ENCODE results near the gene DNAJC1.
"Not testable (repeated sequence)": the region's sequence is repeated elsewhere in the genome, so short reads cannot be mapped to it uniquely, and the experiment has no call there.

DNAJC1 gene

GRCh38 chr10:22003177-22003963 lies at the start of gene DNAJC1:
Gene DNAJC1, minus strand, starts transcription at chr10:22003730. Its CDS starts 296 bp downstream, at chr10:22003434.
- peak; percentile 94 for DNase-seq (ENCODE audit: low spot score)

GRCh38 chr10:22053048-22053447 lies 49.5 kb upstream of the DNAJC1 start:
- DNase-seq (ENCODE audit: low spot score) = no peak

DNA sequence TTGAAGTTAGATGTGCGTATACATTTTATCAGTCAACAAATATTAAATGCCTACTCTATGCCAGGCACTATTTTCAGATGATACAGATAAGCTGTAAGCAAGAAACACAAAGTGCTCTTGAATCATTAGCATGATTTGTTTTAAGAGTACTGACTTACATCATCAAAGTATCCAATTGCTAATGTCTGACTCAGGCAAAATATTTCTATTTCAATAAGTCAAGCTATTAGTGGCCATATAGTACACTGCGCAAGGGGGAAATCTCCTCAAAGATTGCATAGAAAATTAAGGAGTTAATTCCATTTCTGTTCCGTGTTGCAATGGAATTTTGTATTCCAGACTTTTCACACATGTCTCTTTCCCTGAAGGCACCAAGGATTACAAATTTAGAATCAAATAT lies 46.1 kb upstream of the DNAJC1 start:
- DNase-seq (ENCODE audit: low spot score) = no peak

GRCh38 chr10:22047812-22048211 lies 44.3 kb upstream of the DNAJC1 start:
- DNase-seq (ENCODE audit: low spot score) = no peak

- DNase-seq (ENCODE audit: low spot score) = no peak
Observed at GRCh38 chr10:22043327-22043633, 39.8 kb upstream of the DNAJC1 start.

- no peak for DNase-seq (ENCODE audit: low spot score)
Observed at GRCh38 chr10:22042557-22043326, 39.2 kb upstream of the DNAJC1 start.

DNA sequence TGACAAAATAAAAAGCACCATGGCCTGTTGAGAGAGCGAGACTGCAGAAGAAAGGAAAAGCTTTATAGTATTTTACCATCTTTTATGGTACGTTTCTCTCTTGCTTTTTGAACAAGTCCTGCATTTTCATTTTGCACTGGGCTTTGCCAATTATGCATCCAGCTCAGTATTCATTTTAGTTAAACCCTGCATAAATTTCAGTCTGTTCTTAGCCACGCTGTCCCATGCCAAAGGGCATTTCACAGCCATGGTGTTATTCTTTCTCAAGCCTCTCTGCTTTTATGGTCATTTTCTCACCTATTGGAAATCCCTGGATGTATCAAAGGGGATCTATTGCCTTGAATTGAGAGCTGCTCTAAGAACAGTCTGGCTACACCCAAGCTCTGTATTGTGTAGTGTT lies 30.8 kb upstream of the DNAJC1 start:
- no peak for DNase-seq (ENCODE audit: low spot score)

DNA sequence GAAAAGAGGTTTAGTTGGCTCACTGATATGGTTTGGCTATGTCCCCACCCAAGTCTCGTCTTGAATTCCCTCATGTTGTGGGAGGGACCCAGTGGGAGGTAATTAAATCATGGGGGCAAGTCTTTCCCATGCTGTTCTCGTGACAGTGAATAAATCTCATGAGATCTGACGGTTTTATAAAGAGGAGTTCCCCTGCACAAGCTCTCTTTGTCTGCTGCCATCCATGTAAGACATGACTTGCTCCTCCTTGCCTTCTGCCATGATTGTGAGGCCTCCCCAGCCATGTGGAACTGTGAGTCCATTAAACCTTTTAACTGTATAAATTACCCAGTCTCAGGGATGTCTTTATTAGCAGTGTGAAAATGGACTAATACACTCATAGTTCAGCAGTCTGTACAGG lies 28.7 kb upstream of the DNAJC1 start:
- DNase-seq (ENCODE audit: low spot score) = not testable (repeated sequence)

GRCh38 chr10:22030421-22030820 lies 26.9 kb upstream of the DNAJC1 start:
- no peak for DNase-seq (ENCODE audit: low spot score)

- DNase-seq (ENCODE audit: low spot score) = no peak
Observed at GRCh38 chr10:22029445-22030236, 26.1 kb upstream of the DNAJC1 start.

- DNase-seq (ENCODE audit: low spot score) = no peak
Observed at GRCh38 chr10:22027364-22028238, 24.1 kb upstream of the DNAJC1 start.

DNA sequence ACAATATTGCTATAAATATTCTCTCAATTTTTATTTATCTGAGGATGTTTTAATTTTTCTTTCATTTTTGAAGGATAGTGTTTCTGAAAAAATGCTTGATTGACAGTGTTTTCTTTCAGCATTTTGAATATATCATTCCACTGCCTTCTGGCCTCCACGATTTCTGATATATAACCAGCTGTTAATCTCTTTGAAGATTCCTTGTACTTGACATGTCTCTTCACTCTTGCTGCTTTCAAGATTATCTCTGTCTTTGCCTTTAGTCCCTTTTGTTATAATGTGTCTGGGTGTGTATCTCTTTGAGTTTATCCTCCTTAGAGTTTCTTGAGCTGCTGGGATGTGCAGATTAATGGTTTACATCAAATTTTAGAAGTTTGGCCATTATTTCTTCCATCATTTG lies 22.8 kb upstream of the DNAJC1 start:
- no peak for DNase-seq (ENCODE audit: low spot score)

DNA sequence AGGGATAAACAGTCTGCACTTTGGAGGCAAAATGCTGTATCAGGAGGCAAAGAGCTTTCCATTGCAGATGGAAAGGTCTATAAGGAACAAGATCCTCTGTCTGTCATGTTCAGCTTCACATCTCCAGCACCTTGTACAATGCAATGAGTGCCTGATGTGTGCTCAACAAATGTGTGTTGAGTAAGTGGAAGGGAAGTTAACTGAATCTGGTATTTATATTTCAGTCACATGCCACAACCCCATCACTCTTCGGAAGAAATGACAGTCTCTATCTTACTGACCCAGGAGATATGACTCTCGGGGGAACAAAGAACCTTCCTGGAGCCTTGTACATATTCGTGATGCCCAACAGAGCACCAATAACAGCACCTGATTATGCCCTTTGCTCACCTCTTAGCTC lies 20.0 kb upstream of the DNAJC1 start:
- DNase-seq (ENCODE audit: low spot score) = no peak

GRCh38 chr10:22022257-22023032 lies 18.9 kb upstream of the DNAJC1 start:
- peak; percentile 3 for DNase-seq (ENCODE audit: low spot score)

- not testable (repeated sequence) for DNase-seq (ENCODE audit: low spot score)
Observed at GRCh38 chr10:22021144-22021543, 17.6 kb upstream of the DNAJC1 start.

GRCh38 chr10:22017283-22018020 lies 13.9 kb upstream of the DNAJC1 start:
- DNase-seq (ENCODE audit: low spot score) = no peak

DNA sequence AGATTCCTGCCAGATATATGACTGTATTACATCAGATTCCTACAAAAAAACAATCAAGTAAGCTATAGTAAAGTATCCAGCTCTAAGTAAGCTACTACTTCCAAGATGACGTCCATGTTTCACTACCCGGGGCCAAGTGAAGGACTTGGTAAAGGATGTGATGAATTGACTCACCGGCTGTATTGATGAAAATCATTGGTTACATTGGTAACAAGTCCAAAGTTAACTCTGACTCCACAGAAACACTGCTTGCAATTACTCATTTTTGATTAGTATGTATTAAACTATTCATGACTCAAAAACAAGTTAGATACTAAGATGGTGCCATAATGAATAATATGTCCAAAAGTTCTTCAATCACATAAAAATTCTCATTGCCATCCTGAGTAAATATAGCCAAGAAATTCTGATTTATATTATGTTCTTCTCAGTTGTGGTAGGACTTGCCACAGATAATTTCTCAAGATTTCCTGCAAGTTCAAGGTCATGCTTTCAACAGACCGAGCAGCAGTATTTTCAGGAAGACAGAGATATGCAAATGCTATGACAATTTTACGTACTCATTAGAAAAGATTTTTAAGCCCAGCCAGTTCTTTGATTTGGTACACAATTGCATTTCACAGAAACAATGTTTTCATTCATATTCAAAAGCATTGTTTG lies 12.6 kb upstream of the DNAJC1 start:
- no peak for DNase-seq (ENCODE audit: low spot score)

DNA sequence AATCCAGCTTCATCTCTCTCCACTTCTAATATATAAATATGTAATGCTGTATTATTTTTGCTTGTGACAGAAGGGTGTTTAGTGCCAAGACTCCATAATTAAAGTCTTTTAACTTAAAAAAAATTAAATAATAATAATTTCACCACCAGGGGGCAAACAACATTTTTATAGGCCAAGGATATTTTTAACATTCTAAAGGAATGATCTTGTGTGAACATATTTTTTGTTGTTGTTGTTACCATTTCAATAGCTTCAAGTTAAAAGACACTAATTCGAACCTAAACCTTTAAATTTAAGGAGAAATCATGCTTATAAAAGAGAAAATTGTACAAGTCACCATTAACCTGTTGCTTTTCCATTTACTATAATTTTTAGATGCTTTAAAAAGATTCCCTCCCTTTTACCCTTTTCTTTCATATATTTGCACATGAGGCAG lies 7.5 kb upstream of the DNAJC1 start:
- DNase-seq (ENCODE audit: low spot score) = no peak

DNA sequence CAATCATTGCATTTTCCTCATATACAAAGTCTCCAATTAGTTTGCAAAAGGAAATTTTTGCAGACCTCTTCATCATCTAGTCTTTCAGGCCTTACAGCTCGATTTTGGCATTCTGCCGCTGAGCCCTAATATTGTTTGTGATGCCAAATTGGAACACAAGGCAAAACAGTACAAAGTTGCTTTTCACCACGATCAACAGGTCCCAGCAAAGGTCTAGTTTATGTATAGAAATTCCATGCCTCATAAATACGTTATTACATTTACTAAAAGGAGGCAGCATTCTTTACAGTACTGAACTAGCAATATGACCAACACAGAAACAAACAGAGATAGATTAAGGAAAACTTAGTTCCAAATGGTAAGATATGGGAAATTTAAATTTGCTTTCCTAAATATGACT lies 7.0 kb upstream of the DNAJC1 start:
- no peak for DNase-seq (ENCODE audit: low spot score)
